Stimulated activated CD4-positive, alpha-beta T cell treated with anti-CD3 and anti-CD28 coated beads, Interleukin-1b, Interleukin-23, amount 100 ng/mL, for 4 hours (primary cell): ENCODE measurements around the gene CCR7.

ENCODE experiments used
- DNase-seq, 2 donors: peaks; one replicate each; pipeline ENCODE4 v3.0.0-alpha.2; 2020; ENCODE audit warnings: low read depth in 2 of 2

The CCR7 gene

DNA sequence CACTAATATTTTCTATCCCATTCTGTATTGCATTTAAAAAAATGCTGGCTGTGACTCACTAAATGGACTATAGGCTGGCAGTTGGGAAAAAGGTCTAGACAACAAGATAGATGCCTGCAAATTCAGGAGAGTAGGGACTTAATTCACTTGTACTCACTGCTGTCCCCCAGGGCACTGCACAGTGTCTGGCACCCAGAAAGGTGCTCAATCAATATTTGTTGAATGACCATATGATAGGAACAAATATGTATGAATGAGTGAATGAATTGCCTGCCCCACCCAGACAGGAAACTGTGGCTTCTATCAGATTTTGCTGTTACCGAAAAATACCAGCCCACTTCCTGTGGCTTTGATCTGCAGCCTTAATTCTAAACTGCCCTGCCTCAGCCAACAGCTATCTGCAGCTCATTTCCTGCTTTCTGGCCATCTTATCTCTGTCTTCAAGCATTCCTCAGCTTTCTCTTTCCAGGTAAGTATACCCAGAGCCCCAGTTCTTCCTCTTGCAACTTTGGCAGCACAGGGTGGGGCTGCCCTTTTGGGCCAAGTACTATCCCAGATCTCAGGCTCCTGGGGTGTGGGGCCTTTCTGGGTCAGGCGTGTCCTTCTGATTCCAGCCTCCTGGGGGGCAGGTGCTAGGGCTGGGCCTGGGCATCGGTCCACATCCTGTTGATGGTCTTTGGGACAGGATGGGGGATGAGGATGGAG is 48.5 kb downstream of the CCR7 start:
- DNase-seq: peak in 1 of 2 donors; percentile 42

DNA sequence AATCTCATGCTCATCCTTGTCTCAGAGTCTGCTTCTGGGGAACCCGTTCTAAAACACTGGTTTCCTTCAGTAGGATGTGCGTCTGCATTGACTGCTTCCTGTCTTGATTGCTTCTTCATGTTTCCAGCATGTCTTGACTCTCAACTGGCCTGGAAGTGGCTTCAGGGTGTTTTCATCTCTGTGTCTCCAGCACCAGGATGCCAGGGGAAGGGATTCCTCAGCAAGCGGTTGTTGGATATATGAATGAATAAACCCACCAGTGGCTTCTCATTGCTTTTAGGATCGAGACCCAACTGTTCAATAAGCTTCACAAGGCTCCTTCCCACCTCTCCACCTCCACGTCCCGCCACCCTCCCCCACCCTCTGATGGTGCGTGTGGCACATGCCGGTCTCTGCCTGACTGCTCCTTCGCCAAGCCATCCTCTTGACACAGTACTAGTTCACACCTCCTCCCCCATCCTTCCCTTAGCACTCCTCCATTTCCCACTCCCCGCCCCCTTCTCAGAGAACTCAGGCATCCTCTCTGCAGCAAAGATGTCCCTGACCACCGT is 49.7 kb downstream of the CCR7 start:
- no peak for DNase-seq

DNA sequence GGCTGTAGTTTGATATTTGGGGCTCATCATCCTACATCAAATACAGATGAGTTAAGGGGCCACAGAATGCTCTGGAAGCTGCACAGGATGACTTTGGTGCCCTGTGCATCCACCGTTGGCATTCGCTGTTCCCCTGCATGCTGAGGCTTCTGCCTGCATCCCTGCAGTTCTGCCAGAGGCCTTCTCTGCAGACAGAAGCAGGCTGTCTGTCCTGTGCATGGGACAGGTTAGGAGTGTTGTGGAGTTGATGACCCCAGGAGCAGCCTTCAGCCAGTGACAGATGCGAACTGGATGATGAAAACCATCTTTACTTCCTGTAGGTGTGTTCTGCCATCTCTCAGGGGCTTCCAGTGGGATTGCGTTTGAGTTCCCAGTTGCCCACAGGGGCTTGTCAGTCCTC is 50.3 kb downstream of the CCR7 start:
- no peak for DNase-seq

DNA sequence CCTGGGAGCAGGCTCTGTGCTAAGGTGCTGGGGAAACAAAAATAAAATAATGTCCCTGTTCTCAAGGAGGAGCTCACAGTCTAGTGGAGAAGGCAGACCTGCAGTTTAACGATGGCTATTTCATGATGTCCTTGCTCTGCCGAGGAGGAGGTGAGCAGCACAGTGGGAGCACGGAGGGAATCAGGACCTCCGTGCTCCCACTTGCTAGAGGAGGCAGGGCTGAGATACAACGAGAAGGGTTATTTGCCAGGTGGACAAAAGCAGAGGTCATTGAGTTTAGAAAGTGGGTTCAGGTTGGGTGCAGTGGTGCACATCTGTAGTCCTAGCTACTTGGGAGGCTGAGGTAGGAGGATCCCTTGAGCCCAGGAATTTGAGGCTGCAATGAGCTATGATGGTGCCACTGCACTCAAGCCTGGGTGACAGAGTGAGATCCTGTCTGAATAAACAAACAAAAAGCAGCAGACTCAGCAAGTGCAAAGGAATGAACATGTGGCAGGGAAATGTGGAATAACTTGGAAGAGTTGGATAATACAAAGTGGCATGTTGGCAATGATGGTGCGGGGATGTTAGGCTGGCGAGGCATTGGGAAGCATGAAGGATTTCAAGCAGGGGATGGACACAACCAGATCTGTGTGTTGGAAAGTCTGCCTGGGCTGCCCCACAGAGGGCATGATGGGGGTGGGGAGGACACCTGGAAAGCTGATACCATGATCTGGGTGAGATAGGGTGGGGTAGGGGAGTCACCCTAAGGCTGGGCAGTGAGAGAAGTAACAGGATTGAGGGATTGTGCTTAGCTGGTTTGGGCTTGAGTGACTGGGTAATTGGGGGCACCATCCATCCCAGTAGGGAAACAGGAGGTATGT is 51.0 kb downstream of the CCR7 start:
- no peak for DNase-seq

DNA sequence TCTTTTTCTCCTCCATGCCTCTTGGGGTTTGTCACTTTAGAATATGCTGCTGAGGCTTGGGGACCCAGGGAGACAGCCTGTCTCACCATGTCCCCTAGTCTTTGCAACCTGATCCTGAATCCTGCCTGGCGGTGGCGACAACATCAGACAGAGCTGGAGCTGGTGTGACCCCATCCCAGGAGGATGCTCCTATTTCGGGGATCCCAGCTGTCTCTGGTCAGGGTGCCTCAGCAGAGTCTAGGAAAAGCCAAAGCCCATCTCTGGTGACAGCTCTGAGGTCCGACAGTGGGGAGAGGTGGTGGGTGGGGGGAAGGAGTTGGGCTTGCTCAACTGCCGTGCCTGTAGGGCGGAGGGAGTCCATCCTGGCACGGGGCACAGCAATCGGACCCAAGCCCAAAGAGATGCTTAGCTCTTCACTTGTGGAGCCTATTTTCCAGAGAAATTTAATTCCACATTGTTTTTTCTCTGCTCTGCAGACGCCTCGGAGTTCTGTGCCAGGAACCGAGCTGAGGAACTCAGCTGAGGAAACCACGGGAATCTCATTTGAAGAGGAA is 53.5 kb downstream of the CCR7 start:
- DNase-seq: no peak

DNA sequence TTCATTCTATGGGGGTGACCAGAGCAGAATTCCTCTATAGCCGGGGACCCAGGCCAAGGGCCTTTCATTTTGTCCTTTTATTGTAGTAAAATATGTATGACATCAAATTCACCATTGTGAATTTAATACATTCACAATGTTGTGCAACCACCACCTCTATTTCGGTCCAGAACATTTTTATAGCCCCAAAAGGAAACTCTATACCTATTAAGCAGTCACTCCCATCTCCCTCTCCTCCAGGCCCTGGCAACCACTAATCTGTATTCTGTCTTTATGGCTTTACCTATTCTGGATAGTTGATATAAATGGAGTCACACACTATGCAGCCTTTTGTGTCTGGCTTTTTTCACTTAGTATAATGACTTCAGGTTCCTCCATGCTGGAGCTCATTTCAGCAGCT is 54.1 kb downstream of the CCR7 start:
- DNase-seq: no peak

DNA sequence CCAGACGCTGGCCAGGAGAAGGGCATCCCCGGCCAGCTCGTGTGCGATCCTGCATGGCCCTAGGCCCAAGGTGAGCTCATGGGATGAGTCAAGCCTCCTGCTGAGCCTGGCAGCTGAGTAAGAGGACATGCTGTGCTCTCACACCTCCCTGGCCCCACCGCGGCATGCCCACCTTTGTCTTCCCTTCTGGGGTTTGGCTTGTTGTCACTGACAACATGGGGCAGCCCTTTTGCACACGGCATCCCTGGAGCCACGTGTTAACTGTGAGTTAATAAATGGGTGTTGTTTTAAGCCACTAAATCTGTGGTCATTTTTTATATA is 55.0 kb downstream of the CCR7 start:
- no peak for DNase-seq

DNA sequence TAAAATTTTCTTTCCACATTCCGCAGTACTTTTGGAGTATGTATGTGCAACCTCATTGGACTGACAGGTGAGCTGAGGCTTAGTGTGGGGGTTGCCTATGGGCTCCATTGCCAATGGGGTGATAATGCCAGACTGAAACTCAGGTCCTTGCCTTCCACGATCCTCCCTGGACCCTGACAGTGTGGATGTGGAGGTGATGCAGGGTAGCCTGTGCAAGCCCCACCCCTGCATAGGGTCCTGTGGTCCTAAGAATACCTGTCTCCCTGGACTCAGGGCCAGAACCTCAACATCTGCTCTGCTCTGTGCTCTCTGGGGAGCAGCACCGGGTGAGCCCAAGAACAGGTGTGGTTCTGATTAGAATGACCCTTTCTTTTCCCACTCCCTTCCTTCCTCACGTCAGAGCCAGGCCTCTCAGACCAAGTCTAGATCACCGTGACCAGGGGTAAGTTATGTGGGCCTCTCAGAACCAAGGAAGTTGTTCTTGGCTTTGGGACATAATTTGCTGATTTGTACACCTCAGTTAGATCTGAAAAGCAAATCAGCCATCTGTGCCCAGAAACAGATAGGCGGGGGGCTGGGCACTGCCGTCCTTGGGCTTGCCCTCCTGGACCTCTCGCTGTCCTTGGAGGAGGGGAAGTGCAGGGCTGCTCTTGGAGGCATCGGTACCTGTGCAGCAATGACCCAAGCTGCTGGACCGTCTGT is 55.5 kb downstream of the CCR7 start:
- no peak for DNase-seq

DNA sequence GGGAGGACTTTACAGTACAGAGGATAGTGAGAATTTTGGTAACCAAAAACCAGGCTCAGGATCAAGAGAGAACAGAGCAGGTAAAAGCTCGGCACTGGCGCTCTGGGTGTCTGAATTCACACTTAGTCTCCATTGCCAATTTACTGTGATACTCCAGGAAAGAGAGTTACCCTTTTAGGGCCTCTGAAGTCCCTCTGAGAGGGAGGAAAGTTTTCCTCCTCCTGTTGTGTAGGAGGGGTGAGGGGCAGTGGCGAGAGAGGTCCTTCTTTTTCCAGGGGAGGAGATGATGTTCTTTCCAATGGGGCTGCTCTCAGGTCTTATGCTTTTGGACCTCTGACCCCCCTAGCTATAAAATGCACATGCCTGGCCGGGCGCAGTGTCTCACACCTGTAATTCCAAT is 58.5 kb downstream of the CCR7 start:
- no peak for DNase-seq
